Ammon's horn (tissue), 1 donor: ENCODE data around the gene ZNF616.
A peak's percentile ranks its signal among the peaks of the same experiment; 100 is the strongest.
"Not testable (repeated sequence)": the region's sequence is repeated elsewhere in the genome, so short reads cannot be mapped to it uniquely, and the experiment has no call there.

Experiments used
- DNase-seq: peaks from one replicate; pipeline ENCODE4 v3.0.0-alpha.2; 2016; ENCODE audit warnings: low spot score

ZNF616 gene

GRCh38 chr19:52110780-52111179 is 29.0 kb downstream of the ZNF616 start:
- DNase-seq = no peak

GRCh38 chr19:52102782-52103181 is 37.0 kb downstream of the ZNF616 start:
- no peak for DNase-seq

- no peak for DNase-seq
Measured at GRCh38 chr19:52101866-52102562, 37.7 kb downstream of the ZNF616 start.

GRCh38 chr19:52099497-52100138 is 40.1 kb downstream of the ZNF616 start:
- no peak for DNase-seq

GRCh38 chr19:52096416-52096815 is 43.3 kb downstream of the ZNF616 start:
- DNase-seq = not testable (repeated sequence)

GRCh38 chr19:52095172-52096014 is 44.3 kb downstream of the ZNF616 start, which contains the start of gene ZNF841:
Gene ZNF841 (minus strand): TSS chr19:52095765. CDS start chr19:52084801, 10,964 bp downstream.
- DNase-seq = peak; percentile 96

- DNase-seq = no peak
Measured at GRCh38 chr19:52094526-52095130, 45.1 kb downstream of the ZNF616 start.

- DNase-seq = no peak
Measured at GRCh38 chr19:52086481-52086880, 53.3 kb downstream of the ZNF616 start.

GRCh38 chr19:52070496-52070895 is 69.2 kb downstream of the ZNF616 start:
- no peak for DNase-seq

- DNase-seq = no peak
Measured at GRCh38 chr19:52069653-52070052, 70.1 kb downstream of the ZNF616 start.

GRCh38 chr19:52066258-52066863 is 73.4 kb downstream of the ZNF616 start:
- DNase-seq = no peak

- DNase-seq = no peak
Measured at GRCh38 chr19:52065399-52065798, 74.3 kb downstream of the ZNF616 start.
